ENCODE measurements around the gene PDF. TPM values are rescaled to one million over a fixed set of nuclear protein-coding genes. Genes with fewer than 3 reads are reported as not detected.

The PDF gene
- total and polyA plus RNA-seq, 2 donors from 2014 or later: 22.4 to 30.8 TPM

DNA sequence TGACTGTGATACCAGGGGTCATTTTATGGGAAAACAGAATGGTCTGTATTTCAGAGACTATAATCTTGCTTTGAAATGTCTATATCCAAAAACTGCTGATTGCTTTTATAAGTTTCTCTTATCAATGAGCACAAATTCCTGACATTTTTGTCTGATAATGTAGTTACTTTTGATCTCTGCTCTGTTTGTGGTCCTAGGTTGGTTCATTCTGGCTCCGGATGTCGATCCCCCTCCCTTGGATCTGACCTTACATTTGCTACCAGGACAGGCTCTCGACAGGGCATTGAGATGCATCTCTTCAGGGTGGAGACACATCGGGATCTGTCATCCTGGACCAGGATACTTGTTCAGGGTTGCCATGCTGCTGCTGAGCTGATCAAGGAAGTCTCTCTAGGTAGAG, 46.5 kb downstream of the PDF start:
- no peaks in the 10 kb centered on the region for H3K9me3 ChIP-seq (ENCODE audit: control insufficient read depth in 2 of 3, insufficient read depth in 1 of 3, low read length in 3 of 3)

DNA sequence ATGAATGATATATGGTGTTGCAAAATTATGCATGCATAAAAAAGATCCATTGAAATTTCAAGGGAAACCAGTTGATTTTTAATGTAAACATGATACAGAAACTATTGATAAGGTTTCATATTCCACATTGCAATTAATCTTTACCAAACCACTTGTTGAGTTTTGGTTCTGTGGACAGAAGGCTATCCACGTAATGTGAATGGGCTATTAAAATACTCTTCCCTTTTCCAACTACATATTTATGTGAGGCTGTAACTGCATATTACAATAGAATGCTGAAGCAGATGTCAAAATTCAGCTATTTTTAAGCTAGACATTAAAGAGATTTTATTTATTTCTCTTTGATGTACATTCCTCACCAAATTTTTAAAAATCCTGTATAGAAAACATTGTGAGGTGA, 53.0 kb downstream of the PDF start:
- peaks cover 0 to 2% (median 0%) of the 10 kb centered on the region in 3 donors for H3K36me3 ChIP-seq (ENCODE audit: control insufficient read depth in 2 of 3, insufficient read depth in 3 of 3, low read length in 3 of 3)
- TF ChIP-seq, protein P1, sequence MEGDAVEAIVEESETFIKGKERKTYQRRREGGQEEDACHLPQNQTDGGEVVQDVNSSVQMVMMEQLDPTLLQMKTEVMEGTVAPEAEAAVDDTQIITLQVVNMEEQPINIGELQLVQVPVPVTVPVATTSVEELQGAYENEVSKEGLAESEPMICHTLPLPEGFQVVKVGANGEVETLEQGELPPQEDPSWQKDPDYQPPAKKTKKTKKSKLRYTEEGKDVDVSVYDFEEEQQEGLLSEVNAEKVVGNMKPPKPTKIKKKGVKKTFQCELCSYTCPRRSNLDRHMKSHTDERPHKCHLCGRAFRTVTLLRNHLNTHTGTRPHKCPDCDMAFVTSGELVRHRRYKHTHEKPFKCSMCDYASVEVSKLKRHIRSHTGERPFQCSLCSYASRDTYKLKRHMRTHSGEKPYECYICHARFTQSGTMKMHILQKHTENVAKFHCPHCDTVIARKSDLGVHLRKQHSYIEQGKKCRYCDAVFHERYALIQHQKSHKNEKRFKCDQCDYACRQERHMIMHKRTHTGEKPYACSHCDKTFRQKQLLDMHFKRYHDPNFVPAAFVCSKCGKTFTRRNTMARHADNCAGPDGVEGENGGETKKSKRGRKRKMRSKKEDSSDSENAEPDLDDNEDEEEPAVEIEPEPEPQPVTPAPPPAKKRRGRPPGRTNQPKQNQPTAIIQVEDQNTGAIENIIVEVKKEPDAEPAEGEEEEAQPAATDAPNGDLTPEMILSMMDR (IDR thresholded peaks at IDR 0.05; ENCODE audit: borderline replicate concordance, extremely low read depth, insufficient read depth): no peak
- H3K9me3 ChIP-seq (ENCODE audit: control insufficient read depth in 2 of 3, insufficient read depth in 1 of 3, low read length in 3 of 3): no peaks in the 10 kb centered on the region
- no peaks in the 10 kb centered on the region for H3K27me3 ChIP-seq (ENCODE audit: control insufficient read depth, insufficient read depth, low read length)
- H3K4me3 ChIP-seq (ENCODE audit: low read length in 3 of 3): no peak overlapping the region
- DNase-seq (no peak), FAIRE-seq (no peak)
- no peak overlapping the region for H3K27ac ChIP-seq (ENCODE audit: low read depth in 2 of 2, low read length in 2 of 2)
- no peaks in the 10 kb centered on the region for H3K4me1 ChIP-seq (ENCODE audit: control insufficient read depth in 2 of 3, insufficient read depth in 2 of 3, low read depth in 1 of 3, low read length in 3 of 3)
- no peak overlapping the region for H3K9ac ChIP-seq (ENCODE audit: low read length in 3 of 3)
- intact Hi-C loops (cut with DNase I): no loop called here

More for the DNA sequence above, 46.5 kb downstream of the PDF start:
- FAIRE-seq (no peak), DNase-seq (no peak)
- intact Hi-C loops (cut with DNase I): no loop called here
- H3K36me3 ChIP-seq (ENCODE audit: control insufficient read depth in 2 of 3, insufficient read depth in 3 of 3, low read length in 3 of 3): peaks cover 0 to 9% (median 0%) of the 10 kb centered on the region in 3 donors
- TF ChIP-seq, protein P1 (IDR thresholded peaks at IDR 0.05; ENCODE audit: borderline replicate concordance, extremely low read depth, insufficient read depth): no peak
- H3K9ac ChIP-seq (ENCODE audit: low read length in 3 of 3): no peak overlapping the region
- H3K4me1 ChIP-seq (ENCODE audit: control insufficient read depth in 2 of 3, insufficient read depth in 2 of 3, low read depth in 1 of 3, low read length in 3 of 3): no peaks in the 10 kb centered on the region
- H3K4me3 ChIP-seq (ENCODE audit: low read length in 3 of 3): no peak overlapping the region
- no peaks in the 10 kb centered on the region for H3K27me3 ChIP-seq (ENCODE audit: control insufficient read depth, insufficient read depth, low read length)
- no peak overlapping the region for H3K27ac ChIP-seq (ENCODE audit: low read depth in 2 of 2, low read length in 2 of 2)

Other genes starting within 250 kb of the PDF start
- gene HAS3, start 224.9 kb downstream of the PDF start, total RNA-seq: 2.1 TPM
- 0.34 TPM for gene HAS3, start 224.9 kb downstream of the PDF start, polyA plus RNA-seq (ENCODE audit: insufficient read depth, low read depth, low replicate concordance)
- gene CHTF8, start 198.0 kb downstream of the PDF start, total RNA-seq: 124 TPM
- gene CHTF8, start 198.0 kb downstream of the PDF start, polyA plus RNA-seq (ENCODE audit: insufficient read depth, low read depth, low replicate concordance): 163 TPM
- gene UTP4, start 197.9 kb downstream of the PDF start, total RNA-seq: 41.7 TPM
- 57.2 TPM for gene UTP4, start 197.9 kb downstream of the PDF start, polyA plus RNA-seq (ENCODE audit: insufficient read depth, low read depth, low replicate concordance)
- gene SNTB2, start 143.4 kb downstream of the PDF start, total RNA-seq: 45.1 TPM
- gene SNTB2, start 143.4 kb downstream of the PDF start, polyA plus RNA-seq (ENCODE audit: insufficient read depth, low read depth, low replicate concordance): 4.8 TPM
- 38.6 TPM for gene VPS4A, start 19.2 kb downstream of the PDF start, total RNA-seq
- 62.1 TPM for gene VPS4A, start 19.2 kb downstream of the PDF start, polyA plus RNA-seq (ENCODE audit: insufficient read depth, low read depth, low replicate concordance)
- 49.5 TPM for gene COG8, start 9.0 kb upstream of the PDF start, total RNA-seq
- gene COG8, start 9.0 kb upstream of the PDF start, polyA plus RNA-seq (ENCODE audit: insufficient read depth, low read depth, low replicate concordance): 33.8 TPM
- 20.2 TPM for gene NIP7, start 9.2 kb upstream of the PDF start, total RNA-seq
- 9.9 TPM for gene NIP7, start 9.2 kb upstream of the PDF start, polyA plus RNA-seq (ENCODE audit: insufficient read depth, low read depth, low replicate concordance)
- gene TMED6, start 21.2 kb upstream of the PDF start, total RNA-seq: 2.6 TPM
- 11.5 TPM for gene TMED6, start 21.2 kb upstream of the PDF start, polyA plus RNA-seq (ENCODE audit: insufficient read depth, low read depth, low replicate concordance)
- 37.4 TPM for gene TERF2, start 55.4 kb upstream of the PDF start, total RNA-seq
- gene TERF2, start 55.4 kb upstream of the PDF start, polyA plus RNA-seq (ENCODE audit: insufficient read depth, low read depth, low replicate concordance): 13.6 TPM
- gene CYB5B, start 94.0 kb upstream of the PDF start, total RNA-seq: 111 TPM
- 89.0 TPM for gene CYB5B, start 94.0 kb upstream of the PDF start, polyA plus RNA-seq (ENCODE audit: insufficient read depth, low read depth, low replicate concordance)
- 83.7 TPM for gene NFAT5, start 235.4 kb upstream of the PDF start, total RNA-seq
- 1.9 TPM for gene NFAT5, start 235.4 kb upstream of the PDF start, polyA plus RNA-seq (ENCODE audit: insufficient read depth, low read depth, low replicate concordance)